Measurements from ENCODE around the gene CD22.

The CD22 gene

GRCh38 chr19:35313587-35313986 is 15.4 kb upstream of the CD22 start:
- Histone ChIP-seq H2AFZ (ENCODE audit: low read length) (no peak overlapping the region), H3K9ac (ENCODE audit: low read length) (no peak overlapping the region), H3K4me3 (ENCODE audit: low read length) (no peak overlapping the region), H3K9me2 (replicated peaks; ENCODE audit: insufficient read depth, low read length) (no peaks in the 10 kb centered on the region), H3K4me2 (ENCODE audit: low read depth, low read length) (no peak overlapping the region), H3K79me2 (ENCODE audit: low read length) (no peaks in the 10 kb centered on the region), H3F3A (ENCODE audit: insufficient read depth, low read length) (no peaks in the 10 kb centered on the region), H4K20me1 (ENCODE audit: insufficient read depth, low read length) (no peaks in the 10 kb centered on the region), H3K36me3 (replicated peaks; ENCODE audit: insufficient read depth, low read length) (no peaks in the 10 kb centered on the region), H3K4me1 (ENCODE audit: low read length) (no peaks in the 10 kb centered on the region), H3K27me3 (replicated peaks; ENCODE audit: insufficient read depth, low read length) (peaks cover 39% of the 10 kb centered on the region), H3K27ac (ENCODE audit: low read length) (no peak overlapping the region), H3K9me3 (replicated peaks; ENCODE audit: insufficient read depth, low read length) (no peaks in the 10 kb centered on the region)
- DNase-seq = no peak
- no peak for TF ChIP-seq EZH2 (optimal IDR thresholded peaks at IDR 0.05; ENCODE audit: low read depth, low read length)
- no peak for TF ChIP-seq CTCF (IDR thresholded peaks at IDR 0.05; ENCODE audit: low read length)
- no peak for TF ChIP-seq EZH2phosphoT487 (IDR thresholded peaks at IDR 0.05; ENCODE audit: low read length)

GRCh38 chr19:35314031-35314430 is 15.0 kb upstream of the CD22 start:
- no peak for DNase-seq
- TF ChIP-seq CTCF (IDR thresholded peaks at IDR 0.05; ENCODE audit: low read length) = no peak
- H3K79me2 ChIP-seq (ENCODE audit: low read length) = no peaks in the 10 kb centered on the region
- H3K27me3 ChIP-seq (replicated peaks; ENCODE audit: insufficient read depth, low read length) = peaks cover 39% of the 10 kb centered on the region
- H2AFZ ChIP-seq (ENCODE audit: low read length) = no peak overlapping the region
- H3F3A ChIP-seq (ENCODE audit: insufficient read depth, low read length) = no peaks in the 10 kb centered on the region
- no peak overlapping the region for H3K4me3 ChIP-seq (ENCODE audit: low read length)
- H3K36me3 ChIP-seq (replicated peaks; ENCODE audit: insufficient read depth, low read length) = no peaks in the 10 kb centered on the region
- no peak overlapping the region for H3K4me2 ChIP-seq (ENCODE audit: low read depth, low read length)
- no peak overlapping the region for H3K9ac ChIP-seq (ENCODE audit: low read length)
- H3K4me1 ChIP-seq (ENCODE audit: low read length) = no peaks in the 10 kb centered on the region
- H3K9me2 ChIP-seq (replicated peaks; ENCODE audit: insufficient read depth, low read length) = no peaks in the 10 kb centered on the region
- H3K27ac ChIP-seq (ENCODE audit: low read length) = no peak overlapping the region
- H4K20me1 ChIP-seq (ENCODE audit: insufficient read depth, low read length) = no peaks in the 10 kb centered on the region
- no peaks in the 10 kb centered on the region for H3K9me3 ChIP-seq (replicated peaks; ENCODE audit: insufficient read depth, low read length)

- no peaks in the 10 kb centered on the region for H3K36me3 ChIP-seq (replicated peaks; ENCODE audit: insufficient read depth, low read length)
- H3K27ac ChIP-seq (ENCODE audit: low read length) = no peak overlapping the region
- H3K4me2 ChIP-seq (ENCODE audit: low read depth, low read length) = no peak overlapping the region
- H2AFZ ChIP-seq (ENCODE audit: low read length) = 0 out of 2 replicates have a peak overlapping the region, but pooled peaks have one; percentile 38
- H3K27me3 ChIP-seq (replicated peaks; ENCODE audit: insufficient read depth, low read length) = peaks cover 35% of the 10 kb centered on the region
- no peak for DNase-seq
- no peaks in the 10 kb centered on the region for H3K79me2 ChIP-seq (ENCODE audit: low read length)
- no peaks in the 10 kb centered on the region for H3K9me3 ChIP-seq (replicated peaks; ENCODE audit: insufficient read depth, low read length)
- no peak for TF ChIP-seq EZH2phosphoT487 (IDR thresholded peaks at IDR 0.05; ENCODE audit: low read length)
- no peak for TF ChIP-seq CTCF (IDR thresholded peaks at IDR 0.05; ENCODE audit: low read length)
- TF ChIP-seq EZH2 (optimal IDR thresholded peaks at IDR 0.05; ENCODE audit: low read depth, low read length) = no peak
- H3K4me1 ChIP-seq (ENCODE audit: low read length) = no peaks in the 10 kb centered on the region
- H3K9ac ChIP-seq (ENCODE audit: low read length) = no peak overlapping the region
- no peak overlapping the region for H3K4me3 ChIP-seq (ENCODE audit: low read length)
- H4K20me1 ChIP-seq (ENCODE audit: insufficient read depth, low read length) = no peaks in the 10 kb centered on the region
- no peaks in the 10 kb centered on the region for H3K9me2 ChIP-seq (replicated peaks; ENCODE audit: insufficient read depth, low read length)
- no peaks in the 10 kb centered on the region for H3F3A ChIP-seq (ENCODE audit: insufficient read depth, low read length)
These were observed 14.0 kb upstream of the CD22 start for GRCh38 chr19:35314858-35315470.
